Peyer's patch (tissue), 4 donors: ENCODE measurements around the gene PDK4.

Experiments
- CTCF ChIP-seq, 6 experiments: fragments of 450-650 bp in 4 of 6; fragments of 200-600 bp in 2 of 6; sonication (generic) in 1 of 6; IDR thresholded peaks; one replicate each; pipeline ENCODE4 v1.5.1; 2017 to 2019; ENCODE audit warnings: antibody characterized with exemption in 6 of 6, mild to moderate bottlenecking in 3 of 6, moderate library complexity in 1 of 6
- POLR2A ChIP-seq, 2 donors: fragments of 450-650 bp; IDR thresholded peaks; one replicate each; pipeline ENCODE4 v1.5.1; 2017; ENCODE audit warnings: antibody characterized with exemption in 2 of 2, mild to moderate bottlenecking in 2 of 2, moderate library complexity in 2 of 2

GRCh38 chr7:95545673-95546072 lies 50.6 kb downstream of the PDK4 start:
- TF ChIP-seq CTCF (IDR thresholded peaks at IDR 0.05), result no peak
- no peak for TF ChIP-seq POLR2A (IDR thresholded peaks at IDR 0.05)
